Measurements from ENCODE around the gene MS4A7. TPM values are rescaled to one million over a fixed set of nuclear protein-coding genes. Genes with fewer than 3 reads are reported as not detected.

MS4A7 gene
- total RNA-seq, 1 donor from 2014 or later = not detected

DNA sequence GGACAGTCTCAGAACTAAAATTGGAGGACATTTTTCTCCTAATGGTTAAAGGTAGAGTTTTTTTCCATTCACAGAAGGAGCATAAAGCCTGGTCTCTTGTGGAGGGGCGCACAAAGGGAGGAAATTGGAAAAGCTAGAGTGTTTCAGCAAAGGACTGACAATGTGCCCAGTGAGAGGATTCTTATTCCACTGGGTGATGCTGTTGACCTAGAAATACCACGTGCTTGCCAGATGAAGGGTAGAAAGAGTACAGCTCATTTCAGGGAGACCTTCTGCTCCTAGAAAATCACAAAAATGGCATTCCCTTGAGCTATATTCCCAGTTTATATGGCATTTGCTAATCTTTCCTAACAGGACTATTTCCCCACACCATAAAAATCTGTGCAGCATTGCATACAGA is 30.2 kb upstream of the MS4A7 start:
- no peaks in the 10 kb centered on the region for H3K4me1 Mint-ChIP-seq (ENCODE audit: low read depth, unreplicated experiment)
- H3K27me3 Mint-ChIP-seq (ENCODE audit: unreplicated experiment) = no peaks in the 10 kb centered on the region
- DNase-seq = no peak
- TF ChIP-seq, protein P1, sequence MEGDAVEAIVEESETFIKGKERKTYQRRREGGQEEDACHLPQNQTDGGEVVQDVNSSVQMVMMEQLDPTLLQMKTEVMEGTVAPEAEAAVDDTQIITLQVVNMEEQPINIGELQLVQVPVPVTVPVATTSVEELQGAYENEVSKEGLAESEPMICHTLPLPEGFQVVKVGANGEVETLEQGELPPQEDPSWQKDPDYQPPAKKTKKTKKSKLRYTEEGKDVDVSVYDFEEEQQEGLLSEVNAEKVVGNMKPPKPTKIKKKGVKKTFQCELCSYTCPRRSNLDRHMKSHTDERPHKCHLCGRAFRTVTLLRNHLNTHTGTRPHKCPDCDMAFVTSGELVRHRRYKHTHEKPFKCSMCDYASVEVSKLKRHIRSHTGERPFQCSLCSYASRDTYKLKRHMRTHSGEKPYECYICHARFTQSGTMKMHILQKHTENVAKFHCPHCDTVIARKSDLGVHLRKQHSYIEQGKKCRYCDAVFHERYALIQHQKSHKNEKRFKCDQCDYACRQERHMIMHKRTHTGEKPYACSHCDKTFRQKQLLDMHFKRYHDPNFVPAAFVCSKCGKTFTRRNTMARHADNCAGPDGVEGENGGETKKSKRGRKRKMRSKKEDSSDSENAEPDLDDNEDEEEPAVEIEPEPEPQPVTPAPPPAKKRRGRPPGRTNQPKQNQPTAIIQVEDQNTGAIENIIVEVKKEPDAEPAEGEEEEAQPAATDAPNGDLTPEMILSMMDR (IDR thresholded peaks at IDR 0.05; ENCODE audit: partially characterized antibody, unreplicated experiment) = no peak
- H3K27ac Mint-ChIP-seq (ENCODE audit: unreplicated experiment) = no peak overlapping the region
- H3K4me3 Mint-ChIP-seq (ENCODE audit: unreplicated experiment) = no peak overlapping the region
- no peaks in the 10 kb centered on the region for H3K9me3 Mint-ChIP-seq (ENCODE audit: unreplicated experiment)
- H3K36me3 Mint-ChIP-seq (ENCODE audit: unreplicated experiment) = no peaks in the 10 kb centered on the region

DNA sequence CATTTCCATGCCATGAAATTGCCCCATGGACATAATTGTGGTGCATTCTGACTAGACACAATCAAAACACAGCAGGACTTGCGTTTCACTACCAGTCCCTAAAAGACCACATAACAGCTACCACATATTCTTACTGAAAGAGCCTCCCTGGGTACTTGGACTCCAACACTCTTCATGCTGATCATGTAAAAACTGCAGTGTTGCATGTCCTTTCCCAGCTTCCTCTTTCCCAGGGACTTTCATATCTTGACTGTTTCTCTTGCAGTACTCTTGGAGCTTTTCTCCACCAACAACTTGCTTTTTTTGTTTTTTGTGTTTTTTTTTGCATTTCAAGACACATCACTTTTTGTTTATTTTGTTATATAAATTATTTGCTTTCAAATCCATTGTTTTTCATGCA is 28.3 kb upstream of the MS4A7 start:
- Mint-ChIP-seq H3K27me3 (ENCODE audit: unreplicated experiment) (no peaks in the 10 kb centered on the region), H3K9me3 (ENCODE audit: unreplicated experiment) (no peaks in the 10 kb centered on the region), H3K36me3 (ENCODE audit: unreplicated experiment) (no peaks in the 10 kb centered on the region), H3K27ac (ENCODE audit: unreplicated experiment) (no peak overlapping the region), H3K4me3 (ENCODE audit: unreplicated experiment) (no peak overlapping the region), H3K4me1 (ENCODE audit: low read depth, unreplicated experiment) (no peaks in the 10 kb centered on the region)
- TF ChIP-seq, protein P1 (IDR thresholded peaks at IDR 0.05; ENCODE audit: partially characterized antibody, unreplicated experiment) = no peak
- no peak for DNase-seq

DNA sequence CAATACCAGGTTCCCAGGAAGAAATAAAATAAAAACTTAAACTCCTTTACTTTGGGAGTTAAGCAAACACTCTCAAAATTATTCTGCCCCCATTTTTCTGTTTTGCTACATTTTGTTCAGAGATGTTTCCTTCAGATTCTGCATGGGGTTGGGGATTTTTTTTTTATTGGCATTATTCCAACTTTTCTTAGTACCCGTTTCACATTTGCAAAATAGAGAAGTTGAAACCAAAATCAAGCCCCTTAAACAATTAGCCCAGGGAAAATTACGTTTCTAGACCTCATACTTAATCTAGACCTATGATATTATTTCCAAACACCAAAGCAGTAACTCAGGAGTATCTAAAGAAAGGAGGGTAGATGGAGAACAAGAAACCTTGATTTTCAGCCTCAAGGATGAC is 20.6 kb upstream of the MS4A7 start:
- H3K27me3 Mint-ChIP-seq (ENCODE audit: unreplicated experiment) = no peaks in the 10 kb centered on the region
- TF ChIP-seq, protein P1 (IDR thresholded peaks at IDR 0.05; ENCODE audit: partially characterized antibody, unreplicated experiment) = no peak
- peaks cover 6% of the 10 kb centered on the region for H3K9me3 Mint-ChIP-seq (ENCODE audit: unreplicated experiment)
- H3K27ac Mint-ChIP-seq (ENCODE audit: unreplicated experiment) = no peak overlapping the region
- H3K4me1 Mint-ChIP-seq (ENCODE audit: low read depth, unreplicated experiment) = no peaks in the 10 kb centered on the region
- no peak overlapping the region for H3K4me3 Mint-ChIP-seq (ENCODE audit: unreplicated experiment)
- H3K36me3 Mint-ChIP-seq (ENCODE audit: unreplicated experiment) = peaks cover 4% of the 10 kb centered on the region
- no peak for DNase-seq

DNA sequence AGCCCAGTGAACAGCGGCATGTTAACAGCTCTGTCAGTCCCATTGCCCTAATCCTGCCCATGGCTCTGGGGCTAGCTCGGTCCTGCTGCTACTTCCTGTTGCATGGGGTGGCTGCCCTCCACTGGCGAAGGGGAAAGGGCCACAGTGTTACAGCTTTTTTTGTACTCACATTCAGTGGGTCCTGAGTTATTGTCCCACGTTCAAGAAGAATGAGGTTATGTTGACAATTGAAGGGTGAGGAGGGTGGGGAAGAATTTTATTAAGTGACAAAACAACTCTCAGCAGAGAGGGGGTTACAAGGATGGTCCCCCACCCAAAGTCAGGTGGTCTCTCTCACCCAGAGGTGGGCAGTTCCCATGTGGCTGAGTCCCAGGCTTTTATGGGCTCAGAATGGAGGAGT is 17.7 kb upstream of the MS4A7 start:
- TF ChIP-seq, protein P1 (IDR thresholded peaks at IDR 0.05; ENCODE audit: partially characterized antibody, unreplicated experiment) = no peak
- peaks cover 6% of the 10 kb centered on the region for H3K9me3 Mint-ChIP-seq (ENCODE audit: unreplicated experiment)
- H3K36me3 Mint-ChIP-seq (ENCODE audit: unreplicated experiment) = peaks cover 4% of the 10 kb centered on the region
- no peak overlapping the region for H3K27ac Mint-ChIP-seq (ENCODE audit: unreplicated experiment)
- H3K4me3 Mint-ChIP-seq (ENCODE audit: unreplicated experiment) = no peak overlapping the region
- no peak for DNase-seq
- H3K4me1 Mint-ChIP-seq (ENCODE audit: low read depth, unreplicated experiment) = no peaks in the 10 kb centered on the region
- H3K27me3 Mint-ChIP-seq (ENCODE audit: unreplicated experiment) = no peaks in the 10 kb centered on the region

DNA sequence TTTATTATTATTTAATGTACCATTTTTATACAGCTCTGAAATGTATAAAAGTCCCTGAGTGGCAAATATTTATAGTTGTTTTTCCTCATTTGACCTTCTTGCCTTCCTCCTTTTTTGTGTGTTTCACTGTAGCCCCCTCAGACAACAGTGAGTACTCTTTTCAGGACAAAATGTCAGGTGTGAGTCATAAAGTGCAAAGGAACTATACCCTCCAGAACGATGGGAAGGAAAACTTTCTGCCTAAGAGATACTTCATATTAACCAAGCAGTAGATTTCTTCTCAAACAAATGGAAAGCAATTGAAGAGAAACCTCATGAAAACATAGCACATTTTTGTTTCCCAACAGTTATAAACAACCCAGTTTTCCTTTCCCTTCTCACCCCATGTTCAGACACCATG is 16.1 kb upstream of the MS4A7 start:
- Mint-ChIP-seq H3K9me3 (ENCODE audit: unreplicated experiment) (peaks cover 6% of the 10 kb centered on the region), H3K36me3 (ENCODE audit: unreplicated experiment) (peaks cover 4% of the 10 kb centered on the region), H3K4me1 (ENCODE audit: low read depth, unreplicated experiment) (peaks cover 2% of the 10 kb centered on the region), H3K4me3 (ENCODE audit: unreplicated experiment) (no peak overlapping the region), H3K27ac (ENCODE audit: unreplicated experiment) (no peak overlapping the region), H3K27me3 (ENCODE audit: unreplicated experiment) (no peaks in the 10 kb centered on the region)
- TF ChIP-seq, protein P1 (IDR thresholded peaks at IDR 0.05; ENCODE audit: partially characterized antibody, unreplicated experiment) = no peak
- DNase-seq = no peak
